HG02870 (cell line): ENCODE measurements around the gene MYMX.
"Not testable (repeated sequence)": the region's sequence is repeated elsewhere in the genome, so short reads cannot be mapped to it uniquely, and the experiment has no call there.

ENCODE experiments used
- ATAC-seq: cut with Tn5 transposase; IDR thresholded peaks from one replicate; pipeline ENCODE4 v1.9.1; 2021; ENCODE audit warnings: mild to moderate bottlenecking, moderate library complexity; ENCODE audit not compliant: unreplicated experiment

The MYMX gene

GRCh38 chr6:44185953-44186634 is 30.6 kb upstream of the MYMX start:
- ATAC-seq = no peak

- no peak for ATAC-seq
Measured at GRCh38 chr6:44186635-44187025, 30.1 kb upstream of the MYMX start.

- ATAC-seq = no peak
Measured at GRCh38 chr6:44188819-44189218, 27.9 kb upstream of the MYMX start.

GRCh38 chr6:44189257-44189656 is 27.5 kb upstream of the MYMX start:
- no peak for ATAC-seq

- peak; percentile 79 for ATAC-seq
Measured at GRCh38 chr6:44190715-44191114, 26.0 kb upstream of the MYMX start.

- no peak for ATAC-seq
Measured at GRCh38 chr6:44192428-44193041, 24.2 kb upstream of the MYMX start.

- no peak for ATAC-seq
Measured at GRCh38 chr6:44193307-44193910, 23.3 kb upstream of the MYMX start.

GRCh38 chr6:44194326-44194725 is 22.4 kb upstream of the MYMX start:
- no peak for ATAC-seq

- ATAC-seq = not testable (repeated sequence)
Measured at GRCh38 chr6:44196351-44196750, 20.4 kb upstream of the MYMX start.

GRCh38 chr6:44198684-44199083 is 18.0 kb upstream of the MYMX start:
- ATAC-seq = no peak

GRCh38 chr6:44199883-44200282 is 16.8 kb upstream of the MYMX start:
- ATAC-seq = no peak

- ATAC-seq = no peak
Measured at GRCh38 chr6:44201200-44201599, 15.5 kb upstream of the MYMX start.

- no peak for ATAC-seq
Measured at GRCh38 chr6:44201638-44202303, 15.0 kb upstream of the MYMX start.

- ATAC-seq = no peak
Measured at GRCh38 chr6:44202332-44202971, 14.3 kb upstream of the MYMX start.

GRCh38 chr6:44202972-44203750 is 13.6 kb upstream of the MYMX start:
- ATAC-seq = no peak

GRCh38 chr6:44203955-44204354 is 12.8 kb upstream of the MYMX start:
- ATAC-seq = no peak

- no peak for ATAC-seq
Measured at GRCh38 chr6:44207966-44208365, 8.8 kb upstream of the MYMX start.

- ATAC-seq = no peak
Measured at GRCh38 chr6:44211284-44211683, 5.4 kb upstream of the MYMX start.

GRCh38 chr6:44214307-44214706 is 2.4 kb upstream of the MYMX start:
- no peak for ATAC-seq

GRCh38 chr6:44217332-44218143 is 812 bp downstream of the MYMX start:
- ATAC-seq = no peak
